Medulla oblongata (tissue), 1 donor: Measurements from ENCODE around the gene FHAD1.

Experiments used
- DNase-seq: peaks from one replicate; pipeline ENCODE4 v3.0.0-alpha.2; 2015; ENCODE audit errors: extremely low spot score

The FHAD1 gene

DNA sequence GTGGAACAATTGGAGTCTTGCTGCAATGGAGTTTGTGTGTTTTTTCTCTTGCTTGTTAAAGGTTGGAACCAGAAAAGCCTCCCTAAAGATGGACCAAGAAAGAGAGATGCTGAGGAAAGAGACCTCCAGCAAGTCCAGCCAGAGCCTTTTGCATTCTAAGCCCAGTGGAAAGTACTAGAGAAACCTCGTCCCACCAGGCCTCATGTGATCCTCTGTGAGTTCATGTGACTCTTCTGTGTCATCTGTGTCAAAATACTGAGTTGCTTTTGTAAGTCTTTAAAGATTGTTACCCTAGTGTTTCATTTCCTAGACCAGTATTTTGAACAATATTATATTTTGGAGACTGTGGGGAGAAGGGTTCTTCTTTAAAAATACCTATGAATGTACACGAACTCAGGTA, 150.2 kb downstream of the FHAD1 start:
- DNase-seq, result no peak

DNA sequence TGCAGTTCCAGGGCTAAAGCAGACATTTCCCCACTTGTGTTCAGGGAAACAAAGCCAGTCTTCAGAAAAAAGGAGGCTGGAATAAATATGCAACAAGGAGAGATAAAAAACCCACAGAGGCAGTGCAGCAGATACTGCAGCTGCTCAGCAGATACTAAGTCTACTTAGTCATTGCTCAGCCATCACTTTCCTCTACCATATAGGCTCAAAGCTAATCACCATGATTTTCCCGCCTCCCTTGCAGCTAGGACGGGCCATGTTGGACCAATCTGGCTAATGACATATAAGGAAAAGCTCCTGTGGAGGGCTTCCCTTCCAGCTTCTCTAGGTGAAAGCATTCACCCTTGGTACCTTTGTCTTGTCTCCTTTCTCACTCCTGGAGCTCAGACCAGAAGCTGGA, 152.7 kb downstream of the FHAD1 start:
- DNase-seq, result no peak

DNA sequence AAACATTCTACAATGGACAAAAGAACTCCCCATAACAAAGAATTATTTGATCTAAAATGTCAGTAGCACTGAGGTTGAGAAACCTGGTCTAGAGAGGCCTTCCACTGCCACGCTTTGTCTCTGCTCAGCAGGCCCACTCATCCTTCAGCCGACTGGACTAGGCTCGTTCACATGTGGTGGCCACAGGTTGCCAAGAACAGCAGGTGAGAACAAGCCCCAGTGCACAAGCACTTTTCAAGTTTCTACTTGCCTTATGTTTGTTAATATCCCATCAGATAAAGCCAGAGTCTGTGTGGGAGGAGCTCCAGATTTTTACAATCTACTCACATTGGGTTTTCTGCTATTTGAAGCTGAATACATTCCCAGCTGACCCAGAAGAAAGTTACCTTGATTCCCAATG, 153.6 kb downstream of the FHAD1 start:
- DNase-seq, result no peak

DNA sequence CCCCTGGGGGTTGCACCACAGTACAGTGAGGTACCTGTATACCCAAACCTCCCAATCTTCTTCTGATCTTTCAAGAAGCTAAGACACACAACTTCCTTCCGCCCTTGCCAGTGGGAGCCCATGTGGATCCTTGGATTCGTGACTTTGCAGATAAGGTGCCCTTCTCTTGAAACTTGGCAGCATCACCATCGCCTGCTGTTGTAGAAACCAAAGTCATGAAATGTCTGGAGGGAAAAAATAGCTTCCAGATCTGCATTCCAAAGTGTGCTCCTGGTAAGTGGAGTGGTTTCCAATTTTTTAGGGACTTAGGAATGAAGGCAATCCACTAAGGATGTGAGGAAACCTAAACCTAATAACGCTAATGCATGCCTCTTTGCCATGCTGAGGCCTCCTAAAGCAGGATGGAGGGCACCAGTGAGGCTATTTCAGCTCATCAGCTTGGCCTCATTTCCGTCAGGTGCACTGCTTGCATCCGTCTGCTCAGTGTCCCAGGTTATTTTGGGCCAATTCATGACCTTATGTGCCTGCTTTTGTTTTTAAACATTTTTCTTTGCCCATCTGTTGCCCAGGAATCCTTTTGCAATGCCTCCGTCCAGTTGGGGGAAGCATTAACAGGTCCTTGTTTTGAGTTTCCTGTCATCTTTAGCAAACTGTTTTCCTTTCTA, 154.5 kb downstream of the FHAD1 start:
- DNase-seq, result no peak

DNA sequence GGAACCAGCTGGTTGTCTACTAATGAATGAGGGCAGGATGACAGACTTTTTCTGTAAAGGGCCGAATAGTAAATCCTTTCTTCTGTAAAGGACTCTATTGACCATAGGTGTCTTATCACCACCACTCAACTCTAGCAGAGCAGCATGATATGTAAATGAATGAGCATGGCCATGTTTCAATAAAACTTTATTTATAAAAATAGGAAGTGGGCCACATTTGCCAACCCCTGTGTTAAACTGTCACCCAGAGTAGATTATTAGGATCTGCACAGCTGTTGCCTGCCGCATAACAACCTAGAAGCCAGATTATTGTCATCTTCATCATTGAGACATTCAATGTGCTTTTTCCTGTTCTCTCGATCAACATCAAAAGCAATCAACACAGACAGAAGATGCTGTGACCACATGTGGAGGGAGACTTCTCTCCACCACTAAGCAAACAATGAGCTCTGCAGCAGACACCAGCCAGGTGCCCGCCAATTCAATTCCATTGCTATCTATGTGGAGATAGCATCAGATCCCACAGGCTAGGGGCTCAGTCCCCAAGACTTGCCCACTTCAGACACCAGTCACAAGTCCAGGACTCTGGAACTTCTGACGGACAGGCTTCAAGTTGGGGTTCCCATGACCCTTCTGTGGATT, 155.9 kb downstream of the FHAD1 start:
- no peak for DNase-seq

DNA sequence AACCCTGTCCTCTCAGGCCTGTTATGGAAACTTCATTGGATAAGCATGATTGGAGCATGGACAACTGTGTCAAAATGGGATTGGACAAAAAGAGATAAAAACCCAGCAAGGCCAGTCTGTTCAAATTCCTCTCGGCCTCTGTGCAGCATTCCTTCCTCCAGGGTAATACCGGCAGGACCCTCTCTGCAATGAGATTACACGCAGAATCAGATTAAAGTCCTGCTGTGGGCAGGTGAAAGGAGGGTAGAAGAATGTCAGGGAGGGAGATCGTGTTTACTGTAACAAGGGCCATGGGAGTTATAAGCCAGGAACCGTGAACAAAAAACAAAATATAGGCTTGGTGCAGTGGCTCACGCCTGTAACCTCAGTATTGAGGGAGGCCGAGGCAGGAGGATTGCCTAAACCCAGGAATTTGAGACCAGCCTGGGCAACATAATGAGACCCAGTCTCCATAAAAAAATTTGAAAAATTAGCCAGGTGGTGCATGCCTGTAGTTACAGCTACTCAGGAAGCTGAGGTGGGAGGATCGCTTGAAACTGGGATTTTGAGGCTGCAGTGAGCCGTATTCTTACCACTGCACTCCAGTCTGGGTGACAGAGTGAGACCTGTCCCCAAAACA, 157.0 kb downstream of the FHAD1 start:
- DNase-seq, result no peak

DNA sequence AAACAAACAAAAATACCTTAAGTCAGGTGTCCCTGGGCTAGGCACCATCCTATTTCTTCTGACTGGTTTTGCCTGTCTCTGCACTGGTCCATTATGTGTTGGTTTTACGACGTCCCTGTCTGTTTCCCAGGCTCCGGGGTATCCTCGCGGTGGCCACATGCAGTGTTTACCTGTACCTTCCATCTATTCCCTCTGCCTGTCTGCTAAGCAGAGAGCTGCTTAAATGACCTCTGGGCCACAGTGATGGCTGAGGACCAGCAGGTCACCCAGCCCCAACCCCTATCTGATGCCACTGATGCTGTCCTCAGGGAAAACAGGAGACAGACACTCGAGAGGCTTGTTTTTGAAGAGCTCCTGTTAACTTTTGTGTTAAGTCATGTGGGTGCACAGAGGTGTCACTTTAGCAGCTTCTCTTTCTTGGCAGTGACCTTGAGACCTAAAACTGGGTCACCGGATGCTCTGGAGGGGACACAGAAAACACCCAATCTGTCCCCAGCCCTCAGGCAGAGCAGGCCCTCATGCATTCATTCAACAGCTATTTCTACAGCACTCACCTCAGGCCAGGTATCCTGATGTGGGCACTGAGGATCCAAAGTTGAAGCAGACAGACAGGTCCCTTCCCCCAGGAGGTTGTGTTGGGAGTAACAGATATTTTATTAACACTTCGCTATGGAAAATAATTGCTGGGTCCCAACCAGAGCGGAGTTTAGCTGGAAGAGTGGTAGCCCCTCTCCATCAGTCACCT, 158.3 kb downstream of the FHAD1 start:
- DNase-seq, result no peak

DNA sequence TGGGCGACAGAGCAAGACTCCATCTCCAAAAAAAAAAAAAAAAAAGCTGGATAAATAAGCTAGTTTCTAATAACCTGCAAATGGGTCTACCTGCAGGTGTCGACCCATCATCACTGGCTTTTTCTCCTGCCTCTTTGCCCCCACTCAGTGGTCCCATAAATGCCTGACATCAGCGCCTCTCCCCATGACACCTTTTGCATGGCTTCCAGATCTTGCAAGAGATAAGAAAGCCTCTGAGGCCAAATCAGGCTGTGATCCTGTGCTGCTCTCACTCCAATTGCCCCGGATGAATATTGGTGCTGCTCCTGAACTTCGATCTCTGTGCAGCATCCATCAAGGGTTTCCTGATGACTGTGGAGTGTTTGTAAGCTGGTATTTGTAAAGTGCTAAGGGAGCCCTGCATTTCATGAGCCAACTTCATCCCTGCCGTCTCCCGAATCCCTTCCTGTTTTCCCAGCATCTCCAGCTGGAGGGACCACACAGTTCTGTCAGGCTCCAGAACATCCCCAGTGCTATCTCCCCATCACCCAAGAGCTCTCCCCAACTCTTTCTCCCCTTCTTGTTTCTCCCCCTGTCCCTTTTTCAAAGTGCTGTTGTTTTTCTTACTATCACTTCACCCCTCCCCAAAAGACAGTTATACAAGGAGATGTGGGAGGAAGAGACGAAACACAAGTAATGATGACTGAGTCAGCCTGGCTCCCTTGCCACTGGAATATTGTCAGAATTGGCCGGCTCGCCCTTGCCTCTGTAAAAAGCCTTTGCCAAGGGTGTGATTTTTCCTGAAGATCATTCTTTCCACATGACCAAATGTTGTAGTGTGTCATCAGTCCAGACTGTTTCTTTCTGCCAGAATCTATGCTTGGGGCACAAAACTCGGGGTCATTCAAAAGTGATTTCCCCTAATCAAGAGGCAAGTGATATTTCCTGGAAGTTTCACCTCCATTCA, 159.9 kb downstream of the FHAD1 start:
- DNase-seq, result peak; percentile 26

DNA sequence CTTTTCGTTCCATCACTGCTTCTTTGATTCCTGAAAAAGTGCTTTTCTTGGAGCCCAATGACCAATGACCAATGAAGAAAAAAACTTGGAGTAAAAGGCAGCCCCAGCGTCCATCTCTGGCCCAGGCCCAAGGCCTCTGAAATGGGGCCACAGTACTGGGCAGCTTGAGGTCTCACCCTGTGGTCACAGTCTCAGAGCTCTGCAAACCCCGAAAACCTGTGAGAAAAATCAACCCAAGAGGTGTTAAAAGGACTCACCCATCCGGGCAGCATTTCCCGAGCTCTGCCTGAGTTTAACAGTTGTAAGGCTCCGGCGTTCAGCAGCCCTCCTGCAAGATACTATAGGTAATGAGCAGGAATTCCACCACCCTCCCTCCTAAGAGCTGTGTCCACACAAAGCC, 160.6 kb downstream of the FHAD1 start:
- no peak for DNase-seq

DNA sequence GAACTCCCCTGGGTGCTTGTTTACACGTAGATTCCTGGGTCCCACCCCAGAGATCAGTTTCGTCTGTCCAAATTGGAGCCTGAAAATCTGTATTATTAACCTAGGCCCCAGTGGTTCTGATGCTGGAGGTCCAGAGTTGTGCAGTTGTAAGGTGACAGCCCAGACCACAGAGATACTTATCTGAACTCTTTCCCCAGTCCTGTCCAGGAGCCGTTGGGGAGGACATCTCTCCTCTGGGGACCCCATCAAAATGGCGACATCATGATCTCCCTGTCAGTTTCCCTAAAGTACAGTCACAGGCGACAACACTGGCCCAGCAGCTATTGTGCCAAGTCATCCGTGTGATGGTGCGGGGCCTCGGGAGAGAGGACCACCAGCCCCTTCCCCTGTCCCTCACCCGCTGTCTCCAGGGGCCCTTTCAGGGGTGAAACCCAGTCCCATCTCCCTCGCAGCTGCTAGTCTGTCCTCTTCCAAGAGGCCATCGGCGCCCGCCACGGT, 161.9 kb downstream of the FHAD1 start:
- DNase-seq, result no peak

DNA sequence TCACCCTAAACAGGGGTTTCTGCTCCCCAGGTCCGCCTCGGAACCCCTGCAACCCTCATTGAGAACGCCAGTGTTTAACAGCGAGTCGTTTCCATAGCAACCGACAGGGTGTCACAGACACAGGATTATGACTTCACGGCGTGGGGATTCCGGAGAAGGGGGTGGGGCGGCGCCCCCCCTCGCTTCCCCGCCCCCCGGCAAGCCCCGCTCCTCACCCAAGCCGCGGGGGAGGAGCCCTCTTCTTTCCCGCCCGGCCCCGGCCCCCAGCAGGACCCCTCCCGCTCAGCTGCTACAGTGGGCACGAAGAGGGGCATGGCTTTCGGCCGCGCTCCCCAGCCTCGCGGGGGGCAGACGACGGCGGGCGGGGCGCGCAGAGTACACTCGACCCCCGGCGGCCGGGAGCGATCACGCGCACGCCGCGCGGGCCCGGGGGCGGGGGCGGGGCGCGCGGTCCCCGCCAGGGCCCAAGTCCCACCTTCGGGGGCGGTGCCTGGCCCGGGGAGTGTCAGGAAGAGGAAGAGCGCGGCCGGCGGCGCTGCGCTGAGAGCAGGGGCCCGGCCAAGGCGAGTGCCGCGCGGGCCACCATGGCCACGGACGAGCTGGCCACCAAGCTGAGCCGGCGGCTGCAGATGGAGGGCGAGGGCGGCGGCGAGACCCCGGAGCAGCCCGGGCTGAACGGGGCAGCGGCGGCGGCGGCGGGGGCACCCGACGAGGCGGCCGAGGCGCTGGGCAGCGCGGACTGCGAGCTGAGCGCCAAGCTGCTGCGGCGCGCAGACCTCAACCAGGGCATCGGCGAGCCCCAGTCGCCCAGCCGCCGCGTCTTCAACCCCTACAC, 162.6 kb downstream of the FHAD1 start, which contains the start of gene EFHD2:
EFHD2 (plus strand) TSS at position 501 of the 835 bp plus-strand sequence; CDS start at position 585, 84 bp downstream.
- peak; percentile 83 for DNase-seq

DNA sequence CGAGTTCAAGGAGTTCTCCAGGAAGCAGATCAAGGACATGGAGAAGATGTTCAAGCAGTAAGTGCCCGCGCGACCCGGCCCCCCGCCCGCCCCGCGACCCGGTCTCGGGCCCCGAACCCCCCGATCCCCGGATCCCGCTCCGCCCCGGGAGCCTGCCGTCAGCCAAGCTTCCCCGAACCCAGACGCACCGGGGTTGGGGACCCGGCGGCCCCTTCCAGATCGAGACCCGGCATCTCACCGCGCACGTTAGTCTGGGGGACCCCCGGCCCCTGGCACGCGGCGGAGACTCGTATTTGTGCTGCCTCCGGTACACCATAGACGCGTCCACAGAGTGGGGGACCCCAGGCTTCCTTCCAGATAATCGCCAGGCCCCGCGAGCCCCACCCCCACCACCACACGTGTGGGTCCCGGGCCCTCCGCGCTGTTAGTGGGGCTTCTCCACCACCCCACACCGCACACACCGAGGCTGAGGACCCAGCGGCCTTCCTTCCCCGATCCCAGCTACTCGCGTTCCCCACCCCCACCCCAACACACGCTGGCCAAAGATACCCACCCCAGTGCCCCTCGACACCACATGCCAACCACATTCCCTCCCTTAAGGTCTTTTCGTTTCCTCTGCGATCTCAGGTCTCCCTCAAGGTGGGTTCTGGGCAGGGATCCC, 163.3 kb downstream of the FHAD1 start:
- DNase-seq, result no peak

DNA sequence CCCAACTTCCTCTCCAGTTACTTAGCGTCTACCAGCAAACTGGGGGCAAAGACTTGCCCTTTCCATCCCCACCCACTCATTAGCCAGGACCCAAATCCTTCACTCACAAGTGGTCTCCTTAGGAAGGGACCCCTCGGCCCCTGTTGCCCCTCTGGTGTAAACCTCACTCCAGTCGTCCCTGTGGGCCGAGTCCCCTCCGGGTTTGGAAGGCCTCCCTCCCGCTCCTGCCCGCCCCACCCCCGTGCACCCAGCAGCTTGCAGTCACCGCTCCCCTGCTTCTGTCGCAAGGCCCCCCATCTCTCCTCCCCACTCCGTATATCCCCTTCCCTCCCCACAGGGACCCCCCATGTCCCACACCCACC, 163.8 kb downstream of the FHAD1 start:
- DNase-seq, result no peak

DNA sequence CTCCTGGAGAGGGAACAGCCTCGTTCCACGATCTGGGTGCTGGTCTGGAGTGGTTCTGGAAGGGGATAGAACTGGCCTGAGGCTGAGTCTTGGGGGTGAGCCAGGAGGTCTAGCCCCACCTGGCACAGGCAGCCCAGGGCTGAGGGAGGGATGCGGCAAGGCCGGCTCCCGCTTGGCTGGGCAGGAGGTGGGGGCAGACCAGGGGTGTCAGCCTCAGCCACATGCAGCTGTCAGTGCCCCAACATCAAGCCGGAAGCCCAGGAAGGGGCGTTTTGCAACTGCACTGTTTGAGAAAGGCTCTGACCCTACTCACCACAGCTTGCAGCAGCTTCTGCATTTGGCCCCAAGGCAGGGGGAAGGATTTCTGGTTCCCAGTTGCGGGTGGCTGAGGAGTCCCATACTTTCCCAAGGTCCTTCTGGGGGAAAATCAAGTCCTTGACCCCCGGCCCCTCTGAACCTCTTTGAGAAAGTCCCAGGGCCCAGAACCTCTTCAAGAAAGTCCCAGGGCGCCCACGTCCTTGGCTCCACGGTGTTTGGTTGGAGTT, 164.6 kb downstream of the FHAD1 start:
- peak; percentile 72 for DNase-seq

DNA sequence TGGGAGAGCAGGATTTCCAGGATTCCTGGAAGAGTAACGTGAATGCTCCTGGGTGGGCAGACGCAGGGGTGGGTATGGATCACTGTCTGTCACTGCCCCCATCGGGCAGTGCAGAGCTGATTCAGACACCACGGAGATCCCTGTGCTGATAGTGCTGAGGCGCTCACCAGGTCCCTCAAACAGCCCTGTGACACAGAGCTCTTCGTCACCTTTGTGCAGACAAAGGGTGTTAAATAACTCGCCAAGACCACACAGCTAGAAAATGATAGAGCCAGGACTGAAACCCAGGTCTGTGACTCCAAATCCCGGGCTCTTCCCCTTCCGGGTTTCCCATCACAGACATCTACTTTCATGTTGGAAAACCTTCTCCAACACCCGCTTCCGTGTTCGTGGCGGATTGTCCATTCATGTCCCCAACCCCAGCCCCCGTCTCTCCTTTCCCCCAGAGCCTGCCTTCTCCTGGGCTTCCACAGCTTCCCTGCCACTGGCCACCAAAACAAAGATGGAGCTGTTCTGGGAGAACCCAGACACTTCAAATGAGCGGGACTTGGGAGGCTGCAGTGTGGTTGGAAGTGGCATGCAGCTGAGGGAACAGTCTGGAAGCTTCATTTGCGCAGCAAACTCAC, 165.3 kb downstream of the FHAD1 start:
- peak; percentile 43 for DNase-seq

DNA sequence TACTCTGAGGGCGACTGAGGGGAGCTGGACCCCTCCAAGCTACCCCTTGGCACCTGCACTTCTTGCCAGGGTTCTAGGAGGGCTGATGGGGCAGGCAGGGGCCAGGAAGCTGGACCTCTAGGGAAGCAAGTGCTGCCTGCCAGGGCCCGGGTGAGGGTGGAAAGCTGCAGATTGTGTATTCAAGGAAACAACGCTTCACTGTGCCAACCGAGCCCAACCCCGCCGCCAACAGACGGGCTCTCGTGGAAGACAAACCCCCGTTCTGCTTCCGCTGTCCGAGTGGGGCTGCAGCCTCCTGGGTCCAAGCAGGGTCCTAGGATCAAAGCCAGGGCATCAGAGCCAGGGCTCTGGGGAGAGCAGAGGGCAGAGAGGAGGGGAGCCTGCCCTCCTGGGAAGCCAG, 165.8 kb downstream of the FHAD1 start:
- DNase-seq, result peak; percentile 64

DNA sequence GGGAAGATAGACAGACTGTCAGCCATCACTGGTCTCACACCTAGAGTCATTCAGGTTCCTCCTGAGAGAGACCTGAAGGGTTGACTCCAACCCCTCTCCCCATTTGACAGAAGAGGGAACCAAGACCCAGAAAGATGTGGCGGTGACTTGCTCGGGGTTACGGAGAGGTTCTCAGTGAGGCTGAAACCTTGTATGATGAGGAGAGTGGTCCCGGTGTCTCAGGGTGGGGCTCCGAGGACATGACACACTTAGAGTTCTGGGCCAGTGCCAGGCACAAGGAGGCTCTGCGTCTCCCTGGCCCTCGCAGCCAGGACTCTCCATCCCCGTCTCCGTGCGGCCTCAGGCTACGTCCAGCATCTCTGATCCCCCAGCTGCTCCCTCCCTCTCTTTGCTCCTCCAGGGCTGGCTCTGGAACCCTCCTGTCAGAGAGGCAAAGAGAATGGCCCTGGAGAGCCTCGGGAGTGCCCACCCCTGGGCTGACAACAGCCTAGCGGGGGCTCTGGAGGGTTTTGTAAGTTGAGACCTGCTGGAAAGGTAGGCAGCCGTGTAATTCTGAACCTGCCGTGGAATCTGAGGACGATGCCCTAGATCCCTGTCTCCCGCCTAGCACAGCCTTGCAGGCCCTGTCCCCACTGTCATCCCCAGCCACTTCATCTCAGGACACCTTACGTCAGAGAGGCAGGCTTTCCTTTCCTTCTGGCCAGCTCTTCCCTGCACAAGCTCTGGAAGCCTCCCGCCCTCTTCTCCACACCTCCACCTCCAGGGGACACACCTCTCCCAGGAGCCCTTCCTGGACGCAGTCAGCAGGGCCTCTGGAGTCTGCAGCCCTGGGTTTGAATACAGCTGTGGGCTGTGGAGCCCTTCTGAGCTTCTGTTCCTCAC, 166.8 kb downstream of the FHAD1 start:
- DNase-seq, result no peak

DNA sequence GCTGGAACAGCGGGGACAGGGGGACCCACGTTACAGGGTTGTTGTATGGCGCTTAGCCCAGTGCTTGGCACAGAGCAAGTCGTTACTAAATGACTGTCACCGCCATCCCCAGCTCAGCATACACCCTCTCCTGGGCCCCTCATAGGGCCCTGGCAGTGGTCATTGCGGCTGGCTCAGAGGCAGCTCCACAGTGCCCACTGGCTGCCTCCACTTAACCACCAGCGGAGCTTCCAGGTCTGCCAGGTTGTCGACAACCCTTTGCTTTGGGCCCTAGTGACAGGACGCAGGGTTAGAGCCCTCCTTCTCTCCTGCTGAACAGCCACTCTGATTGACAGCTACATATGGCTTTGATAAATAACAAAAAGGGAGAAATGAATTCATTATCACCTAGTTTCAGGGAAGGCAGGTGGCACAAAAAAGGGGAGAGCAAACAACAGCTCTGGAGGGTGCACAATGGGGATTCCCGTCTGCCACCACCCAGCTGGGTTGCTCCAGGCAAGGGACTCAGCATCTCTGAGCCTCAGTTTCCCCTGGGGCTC, 167.5 kb downstream of the FHAD1 start:
- DNase-seq, result no peak
